Left ventricle myocardium superior (tissue), 1 donor: Measurements from ENCODE around the gene FGF9. TPM values are rescaled to one million over a fixed set of nuclear protein-coding genes. Genes with fewer than 3 reads are reported as not detected.

Experiments used
- ATAC-seq: fragments of 200-7000 bp; cut with Tn5 transposase; one replicate; pipeline ENCODE4 v1.9.1; 2020; ENCODE audit warnings: mild to moderate bottlenecking, moderate library complexity
- DNase-seq: peaks from one replicate; pipeline ENCODE4 v3.0.0-alpha.2; 2020
- intact Hi-C: fragments of 100-400 bp; cut with micrococcal nuclease; formaldehyde crosslinking; loops from one replicate; pipeline ENCODE4 v1.11.0; 2022
- total RNA-seq: library from RNA; stranded (reverse); fragmentation: NEBNext Ultra II Directional; extraction: Animal tissue kit (Norgen Biotek cat#: 25700); gene quantifications from one replicate; pipeline ENCODE4 v1.2.1, GENCODE V29; 2021
- donor health status: DM: no; HTN: yes; CAD: no; lungs with severe emphysema.

The FGF9 gene
- total RNA-seq, 1 donor from 2014 or later = 12.1 TPM

- ATAC-seq (no peak), DNase-seq (no peak)
- intact Hi-C loops = no loop called here
Measured at GRCh38 chr13:21673539-21673788, 2.6 kb downstream of the FGF9 start.

- ATAC-seq (peak; percentile 55), DNase-seq (peak; percentile 76)
- intact Hi-C loops = no loop called here
Measured at GRCh38 chr13:21673789-21674489, 3.1 kb downstream of the FGF9 start.

GRCh38 chr13:21674490-21675009 is 3.7 kb downstream of the FGF9 start:
- ATAC-seq (peak; percentile 4), DNase-seq (peak; percentile 43)

GRCh38 chr13:21675095-21675991 is 4.5 kb downstream of the FGF9 start:
- intact Hi-C loops = no loop called here
- peak; percentile 60 for ATAC-seq
- DNase-seq = peak; percentile 61

More at GRCh38 chr13:21674490-21675009, 3.7 kb downstream of the FGF9 start:
- intact Hi-C loops = no loop called here

- peak; percentile 54 for DNase-seq
- ATAC-seq = peak; percentile 24
- intact Hi-C loops = no loop called here
Measured at GRCh38 chr13:21676611-21677021, 5.7 kb downstream of the FGF9 start.

GRCh38 chr13:21677075-21677623 is 6.3 kb downstream of the FGF9 start:
- ATAC-seq (no peak), DNase-seq (no peak)
- intact Hi-C loops = no loop called here

- DNase-seq (no peak), ATAC-seq (peak; percentile 67)
- intact Hi-C loops = no loop called here
Measured at GRCh38 chr13:21683034-21683733, 12.3 kb downstream of the FGF9 start.

- intact Hi-C loops = no loop called here
- DNase-seq (no peak), ATAC-seq (no peak)
Measured at GRCh38 chr13:21684576-21684975, 13.7 kb downstream of the FGF9 start.

GRCh38 chr13:21685485-21686064 is 14.7 kb downstream of the FGF9 start:
- DNase-seq = no peak
- intact Hi-C loops = no loop called here
- ATAC-seq = peak; percentile 29

GRCh38 chr13:21686751-21687391 is 16.0 kb downstream of the FGF9 start:
- intact Hi-C loops = no loop called here
- DNase-seq (no peak), ATAC-seq (no peak)

- intact Hi-C loops = no loop called here
- DNase-seq (no peak), ATAC-seq (no peak)
Measured at GRCh38 chr13:21688056-21688455, 17.2 kb downstream of the FGF9 start.

- DNase-seq = no peak
Measured at GRCh38 chr13:21689097-21689496, 18.2 kb downstream of the FGF9 start.

GRCh38 chr13:21690955-21691354 is 20.1 kb downstream of the FGF9 start:
- DNase-seq (no peak), ATAC-seq (no peak)
- intact Hi-C loops = no loop called here

More at GRCh38 chr13:21689097-21689496, 18.2 kb downstream of the FGF9 start:
- intact Hi-C loops = no loop called here
- peak; percentile 51 for ATAC-seq

GRCh38 chr13:21691500-21691899 is 20.6 kb downstream of the FGF9 start:
- intact Hi-C loops = no loop called here
- ATAC-seq = no peak

GRCh38 chr13:21691928-21692327 is 21.1 kb downstream of the FGF9 start:
- ATAC-seq = peak; percentile 50
- no peak for DNase-seq
- intact Hi-C loops = no loop called here

More at GRCh38 chr13:21691500-21691899, 20.6 kb downstream of the FGF9 start:
- DNase-seq = no peak

GRCh38 chr13:21694831-21695230 is 24.0 kb downstream of the FGF9 start:
- DNase-seq (peak; percentile 67), ATAC-seq (peak; percentile 68)
- intact Hi-C loops = no loop called here

- intact Hi-C loops = no loop called here
- DNase-seq (no peak), ATAC-seq (no peak)
Measured at GRCh38 chr13:21695546-21695945, 24.7 kb downstream of the FGF9 start.

GRCh38 chr13:21696865-21697448 is 26.1 kb downstream of the FGF9 start:
- DNase-seq = no peak
- intact Hi-C loops = no loop called here
- no peak for ATAC-seq
